ENCODE data around the gene FMNL2.

Gene FMNL2

DNA sequence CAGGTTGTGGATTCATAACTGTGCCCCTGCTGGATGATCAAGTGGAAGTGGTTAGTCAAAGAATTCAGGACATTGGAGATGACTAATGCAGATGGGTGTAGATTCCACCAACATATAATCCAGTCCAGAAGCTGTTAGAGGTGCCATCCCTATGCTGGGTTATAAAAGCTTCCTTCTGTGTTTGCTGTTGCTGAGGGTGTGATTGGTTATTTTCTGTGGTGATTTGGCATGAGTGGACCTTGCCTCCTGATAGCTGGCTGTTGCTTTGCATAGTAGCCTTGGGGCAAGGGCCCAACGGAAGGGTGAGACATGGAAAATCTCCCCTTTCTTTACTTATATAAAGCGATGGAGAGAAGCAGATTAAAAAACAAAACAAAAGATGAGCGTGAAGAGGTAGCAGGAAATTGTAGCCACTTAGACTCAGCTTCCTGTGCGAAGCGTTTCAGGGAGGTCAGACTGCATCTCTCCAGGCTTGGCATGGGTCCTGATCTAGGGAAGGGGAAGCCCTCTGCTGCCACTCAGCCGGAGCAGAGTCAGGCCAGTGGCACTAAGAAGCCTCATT, 190.4 kb downstream of the FMNL2 start:
- no peaks in the 10 kb centered on the region for H3K9me3 ChIP-seq (ENCODE audit: control insufficient read depth, insufficient read depth, low read length)

DNA sequence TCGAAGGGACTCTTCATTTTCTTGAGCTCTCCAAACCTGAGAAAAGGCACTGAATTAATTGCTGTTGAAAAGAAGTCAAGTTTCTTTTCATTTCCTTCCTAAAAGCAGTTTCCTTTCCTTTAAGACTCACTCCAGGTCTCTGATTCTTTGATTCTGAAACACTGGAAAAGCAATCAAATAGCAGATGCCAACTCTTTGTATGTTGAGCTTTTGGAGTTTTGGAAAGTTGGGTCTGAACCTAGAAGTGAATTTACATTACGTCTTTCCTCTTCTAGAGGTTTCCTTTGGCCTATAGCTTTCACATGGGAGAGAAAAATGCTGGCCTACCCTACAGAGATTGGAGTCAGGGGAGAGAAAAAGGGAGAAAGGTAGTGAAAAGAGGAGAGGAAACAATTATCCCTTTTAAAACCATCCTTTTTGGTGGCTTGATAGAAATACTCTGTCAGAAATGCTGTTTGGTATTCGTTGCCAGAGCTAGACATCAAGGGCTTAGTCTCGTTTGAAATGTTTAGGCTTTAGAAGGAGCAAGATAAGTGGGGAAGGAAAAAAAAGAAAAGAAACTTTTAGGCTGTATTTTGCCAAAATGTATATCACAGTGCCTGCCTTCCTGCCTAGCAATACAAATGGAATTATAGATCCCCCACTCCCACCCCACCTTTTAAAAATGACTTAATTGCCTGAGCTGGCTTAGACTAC, 194.6 kb downstream of the FMNL2 start:
- H3K9ac ChIP-seq (ENCODE audit: low read depth, low read length) = no peak overlapping the region
- H3K4me1 ChIP-seq (ENCODE audit: insufficient read depth, low read length) = 0 out of 2 replicates have a peak, but pooled peaks cover 4% of the 10 kb centered on the region
- H3K9me3 ChIP-seq (ENCODE audit: control insufficient read depth, insufficient read depth, low read length) = no peaks in the 10 kb centered on the region
- H3K36me3 ChIP-seq (ENCODE audit: insufficient read depth, low read length) = no peaks in the 10 kb centered on the region

More for the DNA sequence above, 190.4 kb downstream of the FMNL2 start:
- no peak overlapping the region for H3K9ac ChIP-seq (ENCODE audit: low read depth, low read length)
- no peaks in the 10 kb centered on the region for H3K36me3 ChIP-seq (ENCODE audit: insufficient read depth, low read length)
- 0 out of 2 replicates have a peak, but pooled peaks cover 4% of the 10 kb centered on the region for H3K4me1 ChIP-seq (ENCODE audit: insufficient read depth, low read length)

- Histone ChIP-seq H3K36me3 (ENCODE audit: insufficient read depth, low read length) (no peaks in the 10 kb centered on the region), H3K9ac (ENCODE audit: low read depth, low read length) (no peak overlapping the region), H3K9me3 (ENCODE audit: control insufficient read depth, insufficient read depth, low read length) (no peaks in the 10 kb centered on the region), H3K4me1 (ENCODE audit: insufficient read depth, low read length) (0 out of 2 replicates have a peak, but pooled peaks cover 4% of the 10 kb centered on the region)
Observed at GRCh38 chr2:152532241-152532640, 197.3 kb downstream of the FMNL2 start.

GRCh38 chr2:152534460-152535135, 199.6 kb downstream of the FMNL2 start:
- Histone ChIP-seq H3K4me1 (ENCODE audit: insufficient read depth, low read length) (no peaks in the 10 kb centered on the region), H3K9me3 (ENCODE audit: control insufficient read depth, insufficient read depth, low read length) (no peaks in the 10 kb centered on the region), H3K36me3 (ENCODE audit: insufficient read depth, low read length) (0 out of 2 replicates have a peak, but pooled peaks cover 2% of the 10 kb centered on the region)

GRCh38 chr2:152537081-152537651, 202.2 kb downstream of the FMNL2 start:
- Histone ChIP-seq H3K9me3 (ENCODE audit: control insufficient read depth, insufficient read depth, low read length) (no peaks in the 10 kb centered on the region), H3K36me3 (ENCODE audit: insufficient read depth, low read length) (0 out of 2 replicates have a peak, but pooled peaks cover 2% of the 10 kb centered on the region), H3K9ac (ENCODE audit: low read depth, low read length) (no peak overlapping the region), H3K4me1 (ENCODE audit: insufficient read depth, low read length) (no peaks in the 10 kb centered on the region)

More at GRCh38 chr2:152534460-152535135, 199.6 kb downstream of the FMNL2 start:
- no peak overlapping the region for H3K9ac ChIP-seq (ENCODE audit: low read depth, low read length)

GRCh38 chr2:152539424-152539823, 204.4 kb downstream of the FMNL2 start:
- H3K4me1 ChIP-seq (ENCODE audit: insufficient read depth, low read length) = peaks cover 12% of the 10 kb centered on the region
- no peaks in the 10 kb centered on the region for H3K9me3 ChIP-seq (ENCODE audit: control insufficient read depth, insufficient read depth, low read length)
- H3K9ac ChIP-seq (ENCODE audit: low read depth, low read length) = no peak overlapping the region
- H3K36me3 ChIP-seq (ENCODE audit: insufficient read depth, low read length) = 0 out of 2 replicates have a peak, but pooled peaks cover 2% of the 10 kb centered on the region

DNA sequence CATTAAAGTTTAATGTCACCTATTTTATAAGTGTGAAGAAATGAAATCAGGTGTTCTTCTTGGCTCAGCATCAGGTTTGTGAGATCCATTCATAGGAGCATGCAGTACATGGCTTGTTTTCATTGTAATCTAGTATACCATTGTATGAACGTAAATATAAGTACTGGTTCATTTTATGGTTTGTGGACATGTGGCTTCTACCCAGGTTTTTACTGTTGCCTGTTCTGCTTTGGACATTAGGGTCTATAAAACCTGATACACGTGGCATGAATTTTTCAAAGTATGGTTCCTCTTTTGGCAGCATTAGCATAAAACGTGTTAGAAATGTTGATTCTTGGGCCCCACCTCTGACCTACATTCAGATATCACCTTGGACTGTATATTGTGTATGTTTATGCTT, 206.7 kb downstream of the FMNL2 start:
- H3K4me1 ChIP-seq (ENCODE audit: insufficient read depth, low read length) = peaks cover 15% of the 10 kb centered on the region
- no peak overlapping the region for H3K9ac ChIP-seq (ENCODE audit: low read depth, low read length)
- H3K36me3 ChIP-seq (ENCODE audit: insufficient read depth, low read length) = 0 out of 2 replicates have a peak, but pooled peaks cover 2% of the 10 kb centered on the region
- no peaks in the 10 kb centered on the region for H3K9me3 ChIP-seq (ENCODE audit: control insufficient read depth, insufficient read depth, low read length)

DNA sequence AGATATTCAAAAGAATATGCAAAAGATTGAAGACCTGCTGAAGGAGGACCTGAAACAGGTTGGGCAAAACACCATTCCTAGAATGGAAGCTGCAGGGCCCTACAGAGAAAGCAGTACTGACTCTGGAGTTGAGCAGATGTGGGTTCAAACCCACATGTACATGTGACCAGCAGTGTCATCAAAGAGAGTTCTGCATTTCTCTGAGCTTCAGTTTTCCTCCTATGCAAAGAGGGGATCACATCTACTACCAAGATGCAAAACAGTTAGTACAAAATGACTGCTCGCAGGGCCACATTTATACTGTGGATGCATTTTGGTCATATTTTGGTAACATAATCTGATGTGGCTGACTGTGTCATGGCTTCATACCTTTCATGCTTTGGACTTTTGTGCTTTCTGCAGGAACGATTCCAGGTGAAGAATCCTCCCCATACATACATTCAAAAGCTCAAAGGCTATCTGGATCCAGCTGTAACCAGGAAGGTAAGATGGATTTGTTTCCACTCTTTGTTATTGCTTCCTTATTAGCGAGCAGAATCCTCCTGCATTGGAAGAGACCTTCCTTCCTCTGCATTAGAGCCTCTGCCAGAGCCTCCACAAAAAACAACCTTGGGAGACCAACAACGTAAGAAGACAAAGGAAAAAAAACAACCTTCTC, 207.5 kb downstream of the FMNL2 start:
- H3K4me1 ChIP-seq (ENCODE audit: insufficient read depth, low read length) = peaks cover 15% of the 10 kb centered on the region
- no peaks in the 10 kb centered on the region for H3K9me3 ChIP-seq (ENCODE audit: control insufficient read depth, insufficient read depth, low read length)
- no peak overlapping the region for H3K9ac ChIP-seq (ENCODE audit: low read depth, low read length)
- H3K36me3 ChIP-seq (ENCODE audit: insufficient read depth, low read length) = 0 out of 2 replicates have a peak, but pooled peaks cover 2% of the 10 kb centered on the region

DNA sequence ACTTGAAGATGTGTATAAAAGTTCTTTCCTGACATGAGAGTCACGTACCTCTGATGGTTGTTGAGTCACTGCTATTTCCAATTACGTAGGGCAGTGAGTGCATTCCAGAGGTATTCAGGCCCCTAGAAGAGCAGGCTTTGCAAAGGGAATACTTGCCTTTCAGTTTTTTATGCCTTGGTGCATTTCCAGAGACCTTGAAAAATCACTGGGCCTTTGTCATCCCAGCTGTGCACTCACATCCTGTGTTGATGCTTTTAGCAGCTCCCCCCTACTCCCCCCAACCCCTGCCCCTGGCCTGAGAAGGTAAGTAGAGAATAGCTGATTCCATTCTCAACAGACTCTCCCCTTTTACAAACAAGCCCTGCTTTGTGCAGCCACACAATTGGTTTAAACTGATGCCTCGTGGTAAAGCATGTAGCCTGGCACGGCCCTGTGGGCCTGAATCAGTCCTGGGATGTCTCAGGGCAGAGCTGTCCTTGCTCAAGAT, 208.1 kb downstream of the FMNL2 start:
- H3K36me3 ChIP-seq (ENCODE audit: insufficient read depth, low read length) = 0 out of 2 replicates have a peak, but pooled peaks cover 2% of the 10 kb centered on the region
- H3K9ac ChIP-seq (ENCODE audit: low read depth, low read length) = no peak overlapping the region
- H3K4me1 ChIP-seq (ENCODE audit: insufficient read depth, low read length) = peaks cover 15% of the 10 kb centered on the region
- H3K9me3 ChIP-seq (ENCODE audit: control insufficient read depth, insufficient read depth, low read length) = no peaks in the 10 kb centered on the region

DNA sequence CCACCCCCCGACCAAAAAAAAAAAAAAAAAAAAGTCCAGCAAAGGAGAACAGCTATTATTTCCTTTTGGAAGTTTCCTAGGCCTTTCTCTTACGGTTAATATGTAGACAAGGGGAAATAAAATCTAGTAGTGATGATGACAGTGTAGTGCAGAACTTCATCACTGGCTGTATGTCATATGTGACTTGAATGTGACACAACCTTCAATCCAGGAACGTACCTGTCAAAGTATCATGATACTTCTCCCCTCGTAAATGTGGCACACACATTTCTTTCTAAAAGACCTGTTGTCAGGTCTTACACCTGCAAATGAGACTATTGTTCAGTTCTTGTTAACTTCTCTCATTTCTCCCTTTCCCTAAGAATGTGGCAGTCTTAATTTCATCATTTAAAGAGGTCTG, 208.7 kb downstream of the FMNL2 start:
- no peak overlapping the region for H3K9ac ChIP-seq (ENCODE audit: low read depth, low read length)
- peaks cover 15% of the 10 kb centered on the region for H3K4me1 ChIP-seq (ENCODE audit: insufficient read depth, low read length)
- H3K36me3 ChIP-seq (ENCODE audit: insufficient read depth, low read length) = 0 out of 2 replicates have a peak, but pooled peaks cover 2% of the 10 kb centered on the region
- no peaks in the 10 kb centered on the region for H3K9me3 ChIP-seq (ENCODE audit: control insufficient read depth, insufficient read depth, low read length)

DNA sequence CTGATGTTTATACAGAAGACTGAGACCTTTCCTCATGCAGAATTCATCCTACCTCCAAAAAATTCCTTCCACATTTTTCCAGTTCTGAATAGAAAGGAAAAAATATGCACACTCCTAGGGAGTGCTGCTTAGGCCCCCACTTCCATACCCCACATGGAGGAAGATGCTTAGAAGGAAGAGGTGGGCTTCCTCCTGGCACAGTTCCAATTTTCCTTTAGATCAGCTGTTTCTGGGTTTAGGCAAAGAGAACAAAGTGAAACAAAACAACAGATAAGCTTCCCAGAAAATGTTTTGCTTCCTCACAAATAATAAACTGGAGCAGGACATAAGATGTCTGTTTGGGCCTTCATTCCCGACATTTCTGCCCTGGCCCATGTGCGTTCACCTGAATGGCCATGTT, 209.7 kb downstream of the FMNL2 start:
- no peaks in the 10 kb centered on the region for H3K9me3 ChIP-seq (ENCODE audit: control insufficient read depth, insufficient read depth, low read length)
- H3K36me3 ChIP-seq (ENCODE audit: insufficient read depth, low read length) = no peaks in the 10 kb centered on the region
- H3K4me1 ChIP-seq (ENCODE audit: insufficient read depth, low read length) = peaks cover 15% of the 10 kb centered on the region
- no peak overlapping the region for H3K9ac ChIP-seq (ENCODE audit: low read depth, low read length)

DNA sequence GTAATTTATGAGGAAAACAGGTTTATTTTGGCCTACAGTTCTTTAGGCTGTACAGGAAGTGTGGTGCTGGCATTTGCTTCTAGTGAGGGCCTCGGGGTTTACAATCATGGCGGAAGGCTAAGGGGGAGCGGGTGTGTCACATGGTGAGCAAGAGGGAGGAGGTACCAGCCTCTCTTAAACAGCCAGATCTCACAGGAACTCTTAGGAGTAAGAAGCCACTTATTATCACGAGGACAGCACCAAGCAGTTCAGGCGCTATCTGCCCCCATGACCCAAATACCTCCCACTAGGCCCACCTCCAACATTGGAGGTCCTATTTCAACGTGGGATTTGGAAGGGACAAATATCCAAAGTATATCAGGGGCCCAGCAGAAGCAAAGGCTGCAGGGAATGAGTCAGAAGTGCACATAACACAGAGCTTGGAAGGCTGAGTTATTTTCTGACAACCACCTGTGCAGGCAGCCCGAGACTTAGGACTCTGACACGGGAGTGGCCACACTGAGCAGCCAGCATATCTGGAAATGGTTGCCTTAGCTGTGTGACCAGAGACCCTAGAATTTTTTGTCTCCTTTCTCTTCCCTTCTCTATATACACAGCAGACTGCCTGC, 211.4 kb downstream of the FMNL2 start:
- H3K9me3 ChIP-seq (ENCODE audit: control insufficient read depth, insufficient read depth, low read length) = no peaks in the 10 kb centered on the region
- peaks cover 15% of the 10 kb centered on the region for H3K4me1 ChIP-seq (ENCODE audit: insufficient read depth, low read length)
- no peak overlapping the region for H3K9ac ChIP-seq (ENCODE audit: low read depth, low read length)
- no peaks in the 10 kb centered on the region for H3K36me3 ChIP-seq (ENCODE audit: insufficient read depth, low read length)

DNA sequence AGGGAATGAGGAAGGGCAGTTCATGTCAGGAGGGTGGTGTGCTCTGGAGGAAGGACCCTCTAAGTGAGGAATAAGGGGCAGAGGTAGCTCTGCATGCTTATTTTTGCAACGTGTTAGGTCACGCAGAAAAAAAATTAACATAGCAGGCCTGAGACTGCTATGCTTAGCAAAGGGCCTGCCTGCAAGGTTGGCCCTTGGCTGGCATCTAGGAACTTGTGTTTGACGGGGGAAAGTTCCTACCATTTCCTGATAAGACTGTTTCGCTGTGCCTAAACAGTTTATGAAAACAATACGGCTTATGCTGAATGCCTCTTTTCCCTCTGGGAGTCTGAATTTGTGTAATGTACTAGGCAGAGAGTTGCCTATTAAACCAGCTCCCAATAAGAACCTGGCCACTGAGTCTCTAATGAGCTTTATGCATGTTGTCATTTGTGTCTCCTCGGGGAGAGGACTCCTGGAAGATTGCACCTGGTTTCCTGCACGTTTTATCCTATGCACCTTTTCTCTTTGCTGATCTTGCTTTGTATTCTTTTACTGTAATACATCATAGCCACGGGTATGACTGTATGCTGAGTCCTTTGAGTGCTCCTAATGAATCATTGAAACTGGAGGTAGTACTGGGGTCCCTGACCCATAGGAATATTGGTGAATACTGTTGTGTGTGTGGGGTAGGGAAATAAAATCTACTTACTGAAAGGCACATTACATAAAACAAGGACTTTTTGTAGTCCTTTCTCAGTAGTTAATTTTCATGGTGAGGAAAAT, 213.3 kb downstream of the FMNL2 start:
- Histone ChIP-seq H3K36me3 (ENCODE audit: insufficient read depth, low read length) (no peaks in the 10 kb centered on the region), H3K4me1 (ENCODE audit: insufficient read depth, low read length) (peaks cover 7% of the 10 kb centered on the region; the same call in 1 of the 2 replicates)

More for the DNA sequence above, 213.3 kb downstream of the FMNL2 start:
- Histone ChIP-seq H3K9ac (ENCODE audit: low read depth, low read length) (no peak overlapping the region), H3K9me3 (ENCODE audit: control insufficient read depth, insufficient read depth, low read length) (no peaks in the 10 kb centered on the region)

All from ES-I3 (cell line).